Thymus (tissue), 11 donors: ENCODE measurements around the gene PNPLA1. TPM values are rescaled to one million over a fixed set of nuclear protein-coding genes. Genes with fewer than 3 reads are reported as not detected.
A peak's percentile ranks its signal among the peaks of the same experiment; 100 is the strongest.

Experiments used
- DNase-seq, 9 donors: peaks; one replicate each; pipeline ENCODE4 v3.0.0-alpha.2; 2013; ENCODE audit warnings: low spot score in 9 of 9, low read depth in 6 of 9, missing footprints in 1 of 9
- H3K27ac ChIP-seq, 2 donors: one replicate each; pipeline ENCODE4 v1.5.1; 2013; ENCODE audit warnings: control low read depth in 1 of 2, low read depth in 1 of 2, low read length in 1 of 2, mild to moderate bottlenecking in 1 of 2, moderate library complexity in 1 of 2
- H3K27me3 ChIP-seq, 2 donors: one replicate each; pipeline ENCODE4 v1.5.1; 2013; ENCODE audit warnings: low read length in 1 of 2; ENCODE audit not compliant: control insufficient read depth in 2 of 2, insufficient read depth in 1 of 2
- H3K36me3 ChIP-seq, 2 donors: one replicate each; pipeline ENCODE4 v1.5.1; 2013; ENCODE audit warnings: low read length in 1 of 2, mild to moderate bottlenecking in 1 of 2, moderate library complexity in 1 of 2; ENCODE audit not compliant: control insufficient read depth in 2 of 2, insufficient read depth in 2 of 2
- H3K4me1 ChIP-seq, 2 donors: one replicate each; pipeline ENCODE4 v1.5.1; 2013; ENCODE audit warnings: low read length in 2 of 2; ENCODE audit not compliant: control insufficient read depth in 2 of 2, insufficient read depth in 2 of 2
- H3K4me3 ChIP-seq, 2 donors: one replicate each; pipeline ENCODE4 v1.5.1; 2013; ENCODE audit warnings: low read length in 2 of 2, control low read depth in 1 of 2, mild to moderate bottlenecking in 1 of 2
- H3K9me3 ChIP-seq, 2 donors: one replicate each; pipeline ENCODE4 v1.5.1; 2013; ENCODE audit warnings: low read length in 1 of 2, mild to moderate bottlenecking in 1 of 2; ENCODE audit not compliant: control insufficient read depth in 2 of 2, insufficient read depth in 1 of 2
- WGBS: extraction: QIAGEN DNeasy Blood & Tissue Kit; methylation state at CpG from one replicate; pipeline ENCODE4 v1.1.7; 2013; 5-methylcytosine and 5-hydroxymethylcytosine counted together
- polyA plus RNA-seq: library from polyadenylated mRNA; stranded (reverse); fragments of 200-250 nt; gene quantifications from one replicate; pipeline ENCODE4 v1.2.3, GENCODE V29; 2013
- total RNA-seq: library from RNA; stranded (reverse); fragments of 120-200 nt; gene quantifications from one replicate; pipeline ENCODE4 v1.2.4, GENCODE V29; 2013
- donor health status: healthy.

PNPLA1 gene
- total and polyA plus RNA-seq, 2 donors: 0.09 to 0.21 TPM

DNA sequence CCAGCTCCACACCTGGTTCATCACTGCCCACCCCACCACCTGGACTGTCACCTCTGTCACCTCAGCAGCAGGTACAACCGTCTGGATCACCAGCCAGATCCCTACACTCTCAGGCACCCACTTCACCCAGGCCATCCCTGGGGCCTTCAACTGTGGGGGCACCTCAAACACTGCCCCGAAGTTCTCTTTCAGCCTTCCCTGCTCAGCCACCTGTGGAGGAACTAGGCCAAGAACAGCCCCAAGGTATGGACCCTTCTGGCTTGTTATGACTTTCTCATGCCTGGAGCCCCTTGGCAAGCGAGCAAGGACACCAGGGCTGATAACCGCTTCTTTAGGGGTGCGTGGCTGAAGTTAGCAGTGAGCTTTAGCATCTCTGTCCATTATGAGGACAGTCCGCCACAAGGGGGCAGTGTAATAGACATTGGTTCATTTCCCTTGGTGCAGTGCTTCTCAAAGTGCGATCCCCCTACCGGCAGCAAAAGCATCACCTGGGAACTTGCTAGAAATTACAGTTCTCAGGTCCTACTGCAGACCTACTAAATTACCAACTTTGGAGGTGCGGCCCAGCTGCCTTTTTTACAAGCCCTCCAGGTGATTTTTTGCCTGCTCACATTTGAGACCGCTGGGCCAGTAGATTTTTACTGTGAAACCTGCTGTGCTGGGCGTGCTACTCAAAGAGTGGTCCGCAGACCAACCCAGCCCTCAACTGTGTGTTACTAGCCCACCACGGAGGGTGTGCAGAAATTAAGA lies 32.5 kb downstream of the PNPLA1 start:
- peaks cover 0 to 6% of the 10 kb centered on the region in 2 donors for H3K27me3 ChIP-seq
- H3K36me3 ChIP-seq: no peaks in the 10 kb centered on the region
- 42% methylated on average over 13 of the region's 13 CpGs for WGBS
- H3K4me3 ChIP-seq: no peak overlapping the region
- no peaks in the 10 kb centered on the region for H3K4me1 ChIP-seq
- DNase-seq: peak; percentile 75 to 97 (median 93)
- H3K27ac ChIP-seq: no peak overlapping the region
- H3K9me3 ChIP-seq: no peaks in the 10 kb centered on the region

DNA sequence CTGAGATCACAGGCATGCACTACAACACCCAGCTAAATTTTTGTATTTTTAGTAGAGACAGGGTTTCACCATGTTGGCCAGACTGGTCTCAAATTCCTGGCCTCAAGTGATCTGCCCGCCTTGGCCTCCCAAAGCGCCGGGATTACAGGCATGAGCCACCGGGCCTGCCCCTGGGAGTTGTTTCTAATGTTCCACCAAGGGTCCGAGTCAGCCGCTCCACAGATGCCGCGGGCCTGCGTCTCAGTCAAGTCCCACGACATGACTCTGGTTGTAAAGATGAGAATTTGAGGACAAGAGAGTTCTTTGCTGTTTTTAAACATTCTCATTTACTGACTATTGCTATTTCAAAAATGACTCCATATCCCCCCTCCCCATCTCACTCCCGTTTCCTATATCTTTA lies 36.0 kb downstream of the PNPLA1 start:
- no peaks in the 10 kb centered on the region for H3K4me1 ChIP-seq
- H3K36me3 ChIP-seq: no peaks in the 10 kb centered on the region
- peaks cover 0 to 4% of the 10 kb centered on the region in 2 donors for H3K27me3 ChIP-seq
- DNase-seq: no peak
- H3K9me3 ChIP-seq: no peaks in the 10 kb centered on the region
- no peak overlapping the region for H3K27ac ChIP-seq
- 94% methylated on average over 11 of the region's 11 CpGs for WGBS
- no peak overlapping the region for H3K4me3 ChIP-seq

DNA sequence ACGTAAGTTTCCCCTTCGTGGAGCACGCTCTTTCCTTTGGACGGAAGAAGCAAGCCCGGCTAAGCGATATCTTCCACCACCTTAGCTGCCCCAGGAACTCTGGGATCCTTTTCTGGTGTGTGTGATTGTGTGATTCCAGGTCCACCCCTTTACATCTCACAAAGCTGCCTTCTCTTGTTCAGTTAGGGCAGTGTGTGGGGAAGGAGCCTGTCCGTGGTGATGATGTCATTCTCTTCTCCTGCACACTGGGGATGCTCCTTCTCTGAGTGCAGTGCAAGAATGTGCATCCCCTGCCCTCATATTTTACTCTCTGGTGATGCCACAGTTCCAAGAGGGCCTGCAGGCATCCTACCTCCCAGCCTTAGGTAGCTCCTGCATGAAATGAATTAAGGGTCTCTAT lies 36.5 kb downstream of the PNPLA1 start:
- no peak for DNase-seq
- 70% methylated on average over 7 of the region's 7 CpGs for WGBS
- no peak overlapping the region for H3K27ac ChIP-seq
- no peaks in the 10 kb centered on the region for H3K36me3 ChIP-seq
- H3K4me1 ChIP-seq: no peaks in the 10 kb centered on the region
- no peak overlapping the region for H3K4me3 ChIP-seq
- no peaks in the 10 kb centered on the region for H3K9me3 ChIP-seq
- peaks cover 0 to 4% of the 10 kb centered on the region in 2 donors for H3K27me3 ChIP-seq

DNA sequence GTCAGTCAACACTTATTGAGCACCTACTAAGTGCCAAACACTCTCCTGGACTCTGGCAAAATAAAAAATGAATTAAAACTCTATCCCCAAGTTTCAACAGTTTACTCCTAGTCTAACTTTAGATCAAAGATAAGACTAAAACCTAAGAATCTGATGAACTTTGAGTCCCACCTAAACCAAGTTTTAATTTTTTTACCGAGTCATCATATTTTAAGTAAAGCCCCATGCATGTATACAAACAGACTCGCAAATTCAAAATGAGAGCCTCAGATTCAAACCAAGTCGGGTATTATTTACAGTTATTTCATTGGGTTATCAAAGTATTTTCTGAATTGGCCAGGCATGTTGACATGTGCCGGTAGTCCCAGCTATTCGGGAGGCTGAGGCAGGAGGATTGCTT lies 38.7 kb downstream of the PNPLA1 start:
- Histone ChIP-seq H3K9me3 (no peaks in the 10 kb centered on the region), H3K36me3 (no peaks in the 10 kb centered on the region), H3K4me1 (peaks cover 0 to 2% of the 10 kb centered on the region in 2 donors), H3K27me3 (no peaks in the 10 kb centered on the region), H3K27ac (no peak overlapping the region), H3K4me3 (no peak overlapping the region)
- no peak for DNase-seq
- WGBS: 97% methylated on average over 5 of the region's 5 CpGs

DNA sequence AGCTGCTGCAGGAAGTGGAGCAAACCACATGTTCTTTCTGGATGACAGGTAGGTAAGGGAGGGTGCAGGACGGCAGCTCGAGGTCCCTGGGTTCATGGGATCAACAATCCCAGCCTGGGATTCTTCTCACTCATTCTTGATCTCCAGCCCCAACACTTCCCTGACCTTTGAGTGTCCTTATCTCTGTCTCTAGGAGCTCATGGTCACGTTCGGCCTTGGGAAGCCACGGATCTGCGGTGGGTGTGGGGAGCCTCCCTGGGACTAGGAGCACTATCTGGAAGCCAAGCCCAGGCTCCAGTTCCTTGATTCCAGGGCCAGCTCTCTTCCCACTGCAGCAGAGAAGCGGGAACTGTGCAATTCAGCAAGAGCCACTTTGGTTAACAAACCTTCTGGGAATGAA lies 39.3 kb downstream of the PNPLA1 start:
- no peak overlapping the region for H3K4me3 ChIP-seq
- no peaks in the 10 kb centered on the region for H3K27me3 ChIP-seq
- H3K4me1 ChIP-seq: peaks cover 0 to 2% of the 10 kb centered on the region in 2 donors

DNA sequence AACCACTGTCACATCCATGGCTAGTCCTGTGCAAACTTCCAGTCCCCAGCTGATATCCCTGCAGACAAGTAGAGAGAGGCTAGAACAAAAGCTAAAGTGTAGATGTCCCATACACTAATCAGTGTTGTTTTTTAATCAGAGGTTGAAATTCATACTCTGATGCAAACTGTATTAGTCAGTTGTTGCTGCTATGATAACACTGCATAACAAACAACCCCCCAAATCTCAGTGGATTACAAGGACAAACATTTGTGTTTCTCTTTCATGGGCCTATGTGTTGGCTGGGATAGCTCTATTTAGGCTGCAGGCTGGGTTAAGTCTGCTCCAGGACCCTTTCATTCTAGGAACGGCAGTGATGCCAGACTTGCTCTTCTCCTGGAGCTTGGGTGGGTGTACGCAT lies 40.0 kb downstream of the PNPLA1 start:
- no peak for DNase-seq
- H3K27me3 ChIP-seq: no peaks in the 10 kb centered on the region
- no peaks in the 10 kb centered on the region for H3K9me3 ChIP-seq
- no peak overlapping the region for H3K4me3 ChIP-seq
- no peak overlapping the region for H3K27ac ChIP-seq
- no peaks in the 10 kb centered on the region for H3K36me3 ChIP-seq
- 96% methylated on average over 2 of the region's 2 CpGs for WGBS
- H3K4me1 ChIP-seq: peaks cover 0 to 2% of the 10 kb centered on the region in 2 donors

More for the DNA sequence above, 39.3 kb downstream of the PNPLA1 start:
- 75% methylated on average over 7 of the region's 7 CpGs for WGBS
- no peaks in the 10 kb centered on the region for H3K9me3 ChIP-seq
- H3K36me3 ChIP-seq: no peaks in the 10 kb centered on the region
- H3K27ac ChIP-seq: no peak overlapping the region
- DNase-seq: no peak

DNA sequence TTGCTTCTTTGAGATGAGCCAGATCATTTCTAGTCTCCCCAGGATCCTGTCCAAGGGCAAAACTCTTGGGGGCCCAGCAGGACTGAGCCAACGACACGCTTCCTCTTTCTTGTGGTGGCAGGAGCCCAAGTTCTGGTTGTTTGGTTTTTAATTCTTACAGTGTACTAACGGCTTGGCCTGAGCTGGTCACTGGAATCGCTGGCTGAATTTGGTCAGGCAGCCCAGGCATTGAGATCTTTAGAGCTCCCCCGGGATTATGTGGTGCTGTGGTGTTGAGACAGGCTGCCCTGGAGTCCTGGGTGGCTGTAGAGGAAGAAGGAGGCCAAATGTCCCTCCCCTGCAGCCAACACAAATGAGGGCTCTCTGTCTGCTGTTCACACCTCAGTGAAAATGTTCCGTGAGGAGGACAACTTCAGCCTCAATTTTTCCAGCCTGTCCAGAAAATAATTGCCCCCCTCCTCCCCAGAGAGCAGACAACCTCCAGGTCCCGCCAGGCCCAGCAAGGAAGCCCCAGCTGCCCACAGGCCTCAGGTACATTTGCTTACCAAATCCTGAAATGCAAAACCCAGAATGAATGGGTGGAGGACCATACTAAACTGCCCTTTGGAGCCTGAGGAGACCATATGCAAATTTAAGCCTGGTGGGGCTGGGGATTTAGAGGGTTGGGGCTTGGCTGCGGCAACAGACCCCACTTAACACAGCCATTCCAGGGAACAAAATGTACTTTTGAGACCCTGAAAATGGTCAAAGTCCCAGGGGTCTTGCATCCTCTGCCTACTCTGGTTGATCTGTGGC lies 43.2 kb downstream of the PNPLA1 start:
- Histone ChIP-seq H3K27me3 (no peaks in the 10 kb centered on the region), H3K4me3 (no peak overlapping the region), H3K4me1 (peaks cover 0 to 2% of the 10 kb centered on the region in 2 donors), H3K36me3 (no peaks in the 10 kb centered on the region), H3K27ac (no peak overlapping the region), H3K9me3 (no peaks in the 10 kb centered on the region)
- no peak for DNase-seq
- 58% methylated on average over 8 of the region's 8 CpGs for WGBS

DNA sequence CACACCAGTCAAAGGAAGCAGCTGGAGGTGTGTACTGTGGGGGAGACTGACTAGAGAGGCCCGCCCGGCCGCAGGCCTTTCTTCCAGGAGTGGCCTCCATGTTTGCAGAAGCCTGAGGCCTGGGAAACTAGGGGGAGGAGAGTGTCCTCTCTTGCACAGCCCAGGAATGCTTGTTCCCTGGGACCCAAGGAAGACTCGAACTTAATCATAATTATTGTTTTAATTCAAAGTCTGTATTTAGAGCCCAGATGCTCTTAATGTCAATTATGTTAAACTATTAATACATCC lies 43.7 kb downstream of the PNPLA1 start:
- DNase-seq: no peak
- Histone ChIP-seq H3K4me3 (no peak overlapping the region), H3K36me3 (no peaks in the 10 kb centered on the region), H3K27ac (no peak overlapping the region), H3K9me3 (no peaks in the 10 kb centered on the region), H3K4me1 (peaks cover 0 to 2% of the 10 kb centered on the region in 2 donors), H3K27me3 (no peaks in the 10 kb centered on the region)
- WGBS: 96% methylated on average over 4 of the region's 4 CpGs

DNA sequence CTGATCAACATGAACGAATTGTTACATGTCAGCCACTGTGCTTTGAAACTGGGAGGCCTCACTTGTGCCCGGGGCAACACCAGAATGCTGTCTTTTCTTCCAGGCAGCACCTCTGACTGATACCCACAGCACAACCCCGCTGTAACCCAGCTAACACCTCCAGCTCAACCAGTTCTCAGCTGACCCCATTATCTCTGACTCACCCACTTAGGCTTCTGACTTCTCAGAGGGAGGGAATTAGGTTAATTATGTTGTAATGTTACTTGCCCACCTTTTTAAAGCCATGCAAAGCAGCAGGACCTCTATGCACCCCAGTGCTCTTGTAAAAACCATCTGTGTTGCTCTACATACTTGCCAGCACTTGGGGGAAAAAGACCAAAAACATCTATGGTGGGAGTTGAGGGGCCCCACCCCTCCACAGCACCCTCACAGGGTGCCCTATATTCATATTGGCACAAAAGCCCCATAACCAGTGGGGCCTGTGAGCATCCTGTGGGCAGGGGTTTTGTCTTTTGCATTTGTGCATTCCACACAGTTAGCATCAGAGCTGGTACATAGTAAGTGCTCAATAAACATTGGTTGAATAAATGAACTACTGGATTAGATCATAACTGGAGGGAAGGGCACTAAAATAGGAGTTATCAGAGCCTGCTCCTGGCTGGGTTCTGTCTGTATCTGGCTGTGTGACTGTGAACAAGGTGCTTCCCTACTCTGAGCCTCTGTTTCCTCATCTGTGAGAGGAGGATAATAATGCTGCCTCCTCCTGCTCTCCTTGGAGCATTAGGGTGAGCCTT lies 44.6 kb downstream of the PNPLA1 start:
- Histone ChIP-seq H3K9me3 (no peaks in the 10 kb centered on the region), H3K36me3 (no peaks in the 10 kb centered on the region), H3K27ac (no peak overlapping the region), H3K4me3 (no peak overlapping the region), H3K4me1 (peaks cover 0 to 2% of the 10 kb centered on the region in 2 donors), H3K27me3 (no peaks in the 10 kb centered on the region)
- WGBS: 95% methylated on average over 3 of the region's 3 CpGs
- DNase-seq: no peak
